CD4-positive, CD25-positive, alpha-beta regulatory T cell (primary cell): Measurements from ENCODE around the gene FOXN3. TPM values are rescaled to one million over a fixed set of nuclear protein-coding genes. Genes with fewer than 3 reads are reported as not detected.
A peak's percentile ranks its signal among the peaks of the same experiment; 100 is the strongest.
"Not testable (repeated sequence)": the region's sequence is repeated elsewhere in the genome, so short reads cannot be mapped to it uniquely, and the experiment has no call there.

Experiments used
- ATAC-seq, 2 donors: fragments of 150-1000 bp; cut with Tn5 transposase; one replicate each; pipeline ENCODE4 v1.10.0; 2021; ENCODE audit warnings: low read depth in 2 of 2, moderate number of reproducible peaks in 2 of 2, moderate library complexity in 1 of 2
- DNase-seq, 3 donors: peaks; one replicate each; pipeline versions ENCODE4 v3.0.0 to v3.0.0-alpha.2; 2012 to 2022; ENCODE audit warnings: mixed read lengths in 1 of 3
- H3K27ac ChIP-seq: one replicate; pipeline ENCODE4 v1.7.0; 2013; ENCODE audit warnings: mild to moderate bottlenecking, low read length; ENCODE audit not compliant: insufficient read depth, poor library complexity, severe bottlenecking
- H3K27me3 ChIP-seq: one replicate; pipeline ENCODE4 v1.7.0; 2013; ENCODE audit warnings: low read length; ENCODE audit not compliant: control insufficient read depth, insufficient read depth
- H3K36me3 ChIP-seq: one replicate; pipeline ENCODE4 v1.7.0; 2013; ENCODE audit warnings: mild to moderate bottlenecking, low read length, moderate library complexity; ENCODE audit not compliant: control insufficient read depth, insufficient read depth
- H3K4me1 ChIP-seq: 2 replicates; pipeline ENCODE4 v1.7.0; 2013; ENCODE audit warnings: mild to moderate bottlenecking, low read length; ENCODE audit not compliant: insufficient read depth, control insufficient read depth, poor library complexity, severe bottlenecking
- H3K4me3 ChIP-seq: one replicate; pipeline ENCODE4 v1.7.0; 2013; ENCODE audit warnings: low read depth, mild to moderate bottlenecking, low read length, moderate library complexity
- H3K9me3 ChIP-seq, 2 experiments: 1 replicate in 1 of 2; 2 replicates in 1 of 2; pipeline ENCODE4 v1.7.0; 2013; ENCODE audit warnings: low read length in 2 of 2, mild to moderate bottlenecking in 1 of 2, moderate library complexity in 1 of 2; ENCODE audit not compliant: control insufficient read depth in 2 of 2
- H3K27ac Mint-ChIP-seq, 3 donors: one replicate each; pipeline ENCODE4 v1.8.0; 2020 to 2022; ENCODE audit warnings: mild to moderate bottlenecking in 3 of 3, mixed read lengths in 3 of 3, moderate library complexity in 2 of 3
- H3K27me3 Mint-ChIP-seq: one replicate; pipeline ENCODE4 v1.8.0; 2022; ENCODE audit warnings: mild to moderate bottlenecking, mixed read lengths
- H3K36me3 Mint-ChIP-seq: one replicate; pipeline ENCODE4 v1.8.0; 2020; ENCODE audit warnings: mixed read lengths
- H3K4me1 Mint-ChIP-seq, 4 donors: one replicate each; pipeline ENCODE4 v1.8.0; 2020 to 2022; ENCODE audit warnings: mixed read lengths in 4 of 4, mild to moderate bottlenecking in 1 of 4
- H3K4me3 Mint-ChIP-seq, 4 donors: one replicate each; pipeline ENCODE4 v1.8.0; 2020 to 2022; ENCODE audit warnings: mild to moderate bottlenecking in 4 of 4, mixed read lengths in 4 of 4, moderate library complexity in 3 of 4
- H3K9me3 Mint-ChIP-seq, 7 donors: one replicate each; pipeline ENCODE4 v1.8.0; 2020 to 2022; ENCODE audit warnings: mixed read lengths in 7 of 7, mild to moderate bottlenecking in 3 of 7, moderate library complexity in 2 of 7
- polyA plus RNA-seq, 4 donors: library from polyadenylated mRNA; unstranded; fragments of 300-500 nt; fragmentation: Illumina TruSeq; gene quantifications; one replicate each; pipeline ENCODE4 v1.2.3, GENCODE V29; 2021
- total RNA-seq: library from RNA; stranded (reverse); gene quantifications from one replicate; pipeline ENCODE4 v1.2.3, GENCODE V29; 2022

Gene FOXN3
- total and polyA plus RNA-seq, 5 donors from 2014 or later = 108 to 203 (median 111) TPM

GRCh38 chr14:89158701-89159100 is 258.3 kb downstream of the FOXN3 start:
- no peaks in the 10 kb centered on the region for H3K27me3 ChIP-seq
- H3K36me3 Mint-ChIP-seq = peaks cover 33% of the 10 kb centered on the region
- no peak overlapping the region for H3K4me3 ChIP-seq
- H3K4me3 Mint-ChIP-seq = no peak overlapping the region
- no peaks in the 10 kb centered on the region for H3K27me3 Mint-ChIP-seq
- no peak for DNase-seq
- peak overlapping the region in 1 of 3 donors; percentile 55 for H3K27ac Mint-ChIP-seq
- H3K27ac ChIP-seq = no peak overlapping the region
- H3K9me3 ChIP-seq = no peaks in the 10 kb centered on the region
- H3K36me3 ChIP-seq = peaks cover 49% of the 10 kb centered on the region
- H3K4me1 ChIP-seq = no peaks in the 10 kb centered on the region
- H3K4me1 Mint-ChIP-seq = peaks cover 0 to 6% (median 0%) of the 10 kb centered on the region in 4 donors
- no peak for ATAC-seq
- no peaks in the 10 kb centered on the region for H3K9me3 Mint-ChIP-seq

DNA sequence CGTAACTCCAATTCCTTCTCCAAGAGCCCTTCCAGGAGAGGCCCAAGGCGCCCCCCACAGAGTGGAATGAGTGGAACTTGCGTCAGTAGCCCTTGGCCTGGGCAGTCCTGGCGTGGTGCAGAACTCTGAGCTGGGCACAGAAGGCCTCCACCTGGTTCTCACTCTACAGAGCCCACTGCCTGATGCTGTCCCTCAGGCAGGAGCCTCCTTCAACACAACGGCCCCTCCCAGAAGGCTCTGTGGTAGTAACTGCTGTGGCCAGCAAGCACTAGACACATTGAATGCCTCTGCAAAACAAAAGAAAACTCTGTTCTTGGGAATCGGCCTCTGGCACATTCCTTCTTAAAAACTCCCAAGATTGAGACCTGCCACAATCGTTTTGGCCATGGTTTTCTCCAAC is 258.9 kb downstream of the FOXN3 start:
- peaks cover 32% of the 10 kb centered on the region for H3K36me3 Mint-ChIP-seq
- H3K4me1 Mint-ChIP-seq, H3K27me3 Mint-ChIP-seq, H3K4me1 ChIP-seq, H3K27me3 ChIP-seq, H3K9me3 ChIP-seq, DNase-seq, H3K27ac ChIP-seq, H3K9me3 Mint-ChIP-seq, H3K4me3 ChIP-seq, H3K27ac Mint-ChIP-seq, ATAC-seq, H3K4me3 Mint-ChIP-seq: not testable (repeated sequence)
- H3K36me3 ChIP-seq = peaks cover 43% of the 10 kb centered on the region

DNA sequence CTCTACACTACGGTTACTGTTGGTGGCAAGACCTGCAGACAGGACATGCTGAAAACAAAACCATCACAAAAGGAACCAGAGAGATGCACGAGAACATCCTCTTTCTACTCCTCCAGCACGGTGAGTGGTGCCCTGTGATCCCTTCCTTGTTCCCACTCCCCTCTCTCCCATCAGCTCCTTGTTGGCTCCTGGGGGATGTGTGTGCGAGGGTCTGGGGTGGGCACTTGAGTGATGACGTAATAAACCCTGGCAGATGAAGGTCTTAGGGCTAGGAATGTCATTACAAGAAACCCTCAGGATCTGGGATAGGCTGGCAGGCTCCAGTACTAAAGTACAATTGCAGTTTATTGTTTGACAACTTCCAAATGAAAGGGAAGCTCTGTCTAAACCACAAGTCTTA is 261.5 kb downstream of the FOXN3 start:
- no peaks in the 10 kb centered on the region for H3K27me3 ChIP-seq
- Mint-ChIP-seq H3K4me1 (peaks cover 0 to 5% (median 0%) of the 10 kb centered on the region in 4 donors), H3K27me3 (no peaks in the 10 kb centered on the region), H3K36me3 (peaks cover 23% of the 10 kb centered on the region), H3K9me3 (peaks cover 0 to 4% (median 0%) of the 10 kb centered on the region in 7 donors), H3K27ac (no peak overlapping the region), H3K4me3 (no peak overlapping the region)
- DNase-seq (no peak), ATAC-seq (no peak)
- peaks cover 18% of the 10 kb centered on the region for H3K36me3 ChIP-seq
- H3K27ac ChIP-seq = no peak overlapping the region
- H3K4me1 ChIP-seq = no peaks in the 10 kb centered on the region
- no peak overlapping the region for H3K4me3 ChIP-seq
- no peaks in the 10 kb centered on the region for H3K9me3 ChIP-seq

DNA sequence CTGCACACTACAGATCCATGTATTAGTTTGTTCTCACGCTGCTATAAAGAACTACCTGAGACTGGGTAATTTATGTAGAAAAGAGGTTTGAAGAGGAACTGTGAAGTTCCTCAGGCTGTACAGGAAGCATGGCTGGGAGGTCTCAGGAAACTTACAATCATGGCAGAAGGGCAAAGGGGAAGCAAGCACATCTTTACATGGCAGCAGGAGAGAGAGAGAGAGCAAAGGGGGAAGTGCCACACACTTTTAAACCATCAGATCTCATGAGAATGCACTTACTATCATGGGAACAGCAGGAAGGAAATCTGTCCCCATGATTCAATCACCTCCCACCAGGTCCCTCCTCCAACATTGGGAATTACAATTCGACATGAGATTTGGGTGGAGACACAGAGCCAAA is 265.3 kb downstream of the FOXN3 start:
- not testable (repeated sequence) for H3K27me3 Mint-ChIP-seq, H3K9me3 Mint-ChIP-seq, H3K4me1 ChIP-seq, H3K4me3 Mint-ChIP-seq, H3K4me3 ChIP-seq, H3K27ac Mint-ChIP-seq, H3K27me3 ChIP-seq, H3K27ac ChIP-seq, DNase-seq, H3K4me1 Mint-ChIP-seq, H3K36me3 ChIP-seq, ATAC-seq, H3K9me3 ChIP-seq
- H3K36me3 Mint-ChIP-seq = peaks cover 13% of the 10 kb centered on the region

DNA sequence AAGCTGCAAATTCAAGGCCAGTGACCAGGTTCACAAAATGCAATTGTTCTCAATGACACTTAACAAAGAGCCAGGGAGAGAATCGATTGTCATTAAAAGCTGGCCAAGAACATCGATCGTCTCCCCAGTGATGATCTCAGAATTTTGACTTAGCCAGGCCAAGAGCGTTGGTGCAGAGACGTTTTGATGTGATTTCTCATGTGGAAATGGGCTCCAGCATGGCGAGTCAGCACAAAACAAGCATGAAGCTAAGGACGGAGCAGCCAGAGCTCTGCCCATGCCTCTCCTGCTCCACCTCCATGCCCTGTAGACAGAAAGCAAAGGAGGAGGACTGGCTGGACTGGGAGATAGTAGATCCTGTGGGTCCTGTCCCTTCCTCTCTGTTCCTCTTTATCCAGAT is 270.8 kb downstream of the FOXN3 start:
- no peak overlapping the region for H3K4me3 ChIP-seq
- ATAC-seq = no peak
- no peaks in the 10 kb centered on the region for H3K4me1 ChIP-seq
- Mint-ChIP-seq H3K27me3 (peaks cover 27% of the 10 kb centered on the region), H3K4me3 (no peak overlapping the region), H3K36me3 (peaks cover 7% of the 10 kb centered on the region), H3K27ac (no peak overlapping the region), H3K9me3 (peaks cover 0 to 2% (median 0%) of the 10 kb centered on the region in 7 donors), H3K4me1 (no peaks in the 10 kb centered on the region)
- no peak overlapping the region for H3K27ac ChIP-seq
- H3K27me3 ChIP-seq = no peaks in the 10 kb centered on the region
- H3K9me3 ChIP-seq = no peaks in the 10 kb centered on the region
- no peak for DNase-seq
- H3K36me3 ChIP-seq = no peaks in the 10 kb centered on the region

DNA sequence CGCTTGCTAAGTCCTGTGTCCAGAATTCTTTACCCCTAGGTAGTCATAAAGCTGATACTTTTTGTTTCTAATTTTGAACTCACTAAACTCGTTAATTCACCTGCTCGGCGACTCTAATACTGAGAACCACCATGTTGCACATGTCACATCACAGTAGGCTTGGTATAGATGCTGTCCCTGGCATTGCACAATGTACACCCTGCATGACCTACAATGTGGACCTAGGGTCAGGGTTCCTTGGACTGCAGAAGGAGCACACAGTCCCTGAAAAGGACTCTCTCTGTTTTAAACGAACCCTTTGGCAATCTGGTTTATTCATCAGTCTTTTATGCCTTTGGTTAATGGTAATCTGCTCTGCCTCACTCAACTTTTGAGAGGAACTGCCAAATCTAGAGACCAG is 272.4 kb downstream of the FOXN3 start:
- H3K27ac Mint-ChIP-seq = no peak overlapping the region
- ATAC-seq (no peak), DNase-seq (no peak)
- H3K9me3 Mint-ChIP-seq = peaks cover 0 to 2% (median 0%) of the 10 kb centered on the region in 7 donors
- no peaks in the 10 kb centered on the region for H3K36me3 ChIP-seq
- peaks cover 7% of the 10 kb centered on the region for H3K36me3 Mint-ChIP-seq
- H3K4me3 ChIP-seq = no peak overlapping the region
- no peak overlapping the region for H3K27ac ChIP-seq
- no peaks in the 10 kb centered on the region for H3K4me1 Mint-ChIP-seq
- no peaks in the 10 kb centered on the region for H3K9me3 ChIP-seq
- no peaks in the 10 kb centered on the region for H3K27me3 ChIP-seq
- H3K4me3 Mint-ChIP-seq = no peak overlapping the region
- no peaks in the 10 kb centered on the region for H3K4me1 ChIP-seq
- peaks cover 23% of the 10 kb centered on the region for H3K27me3 Mint-ChIP-seq

- no peaks in the 10 kb centered on the region for H3K36me3 ChIP-seq
- DNase-seq (no peak), ATAC-seq (no peak)
- H3K4me3 ChIP-seq = no peak overlapping the region
- Mint-ChIP-seq H3K4me3 (no peak overlapping the region), H3K27me3 (peaks cover 23% of the 10 kb centered on the region), H3K9me3 (peaks cover 0 to 2% (median 0%) of the 10 kb centered on the region in 7 donors), H3K36me3 (peaks cover 7% of the 10 kb centered on the region), H3K27ac (no peak overlapping the region), H3K4me1 (no peaks in the 10 kb centered on the region)
- H3K27ac ChIP-seq = no peak overlapping the region
- no peaks in the 10 kb centered on the region for H3K9me3 ChIP-seq
- no peaks in the 10 kb centered on the region for H3K4me1 ChIP-seq
- H3K27me3 ChIP-seq = no peaks in the 10 kb centered on the region
These were observed 273.0 kb downstream of the FOXN3 start for GRCh38 chr14:89144066-89144465.

DNA sequence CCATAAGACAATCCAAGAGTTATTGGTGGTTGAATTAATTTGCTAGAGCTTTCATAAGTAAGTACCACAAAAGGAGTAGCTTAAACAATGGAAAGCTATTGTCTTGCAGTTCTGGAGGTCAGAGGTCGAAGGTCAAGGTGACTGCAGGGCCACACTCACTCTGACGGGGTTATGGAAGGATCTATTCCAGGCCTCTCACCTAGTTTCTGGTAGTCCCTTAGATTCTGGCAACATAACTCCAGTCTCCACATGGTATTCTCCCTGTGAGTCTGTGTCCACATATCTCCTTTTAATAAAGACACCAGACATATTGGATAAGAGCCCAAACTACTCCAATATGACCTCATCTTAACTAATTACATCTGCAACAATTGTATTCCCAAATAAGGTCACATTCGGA is 273.4 kb downstream of the FOXN3 start:
- Mint-ChIP-seq H3K4me3 (no peak overlapping the region), H3K4me1 (no peaks in the 10 kb centered on the region)

More for the DNA sequence above, 273.4 kb downstream of the FOXN3 start:
- Mint-ChIP-seq H3K36me3 (peaks cover 7% of the 10 kb centered on the region), H3K27ac (no peak overlapping the region), H3K9me3 (peaks cover 0 to 2% (median 0%) of the 10 kb centered on the region in 7 donors), H3K27me3 (peaks cover 23% of the 10 kb centered on the region)
- Histone ChIP-seq H3K9me3 (no peaks in the 10 kb centered on the region), H3K4me3 (no peak overlapping the region), H3K27ac (no peak overlapping the region), H3K4me1 (no peaks in the 10 kb centered on the region), H3K27me3 (no peaks in the 10 kb centered on the region), H3K36me3 (no peaks in the 10 kb centered on the region)
- ATAC-seq (no peak), DNase-seq (no peak)
